H9 (cell line): ENCODE data around the gene DTNB. TPM values are rescaled to one million over a fixed set of nuclear protein-coding genes. Genes with fewer than 3 reads are reported as not detected.

ENCODE experiments used
- DNase-seq: peaks from one replicate; pipeline ENCODE4 v3.0.0-alpha.2; 2017
- H2AFZ ChIP-seq: one replicate; pipeline ENCODE4 v1.6.1; 2013; ENCODE audit warnings: mild to moderate bottlenecking, low read length, control low read depth, moderate library complexity
- H2AK5ac ChIP-seq: 2 replicates; pipeline ENCODE4 v1.6.1; 2013; ENCODE audit warnings: low read length, control low read depth, mixed read lengths; ENCODE audit not compliant: insufficient read length
- H2BK120ac ChIP-seq: one replicate; pipeline ENCODE4 v1.6.1; 2013; ENCODE audit warnings: low read depth, mild to moderate bottlenecking, low read length, control low read depth, inconsistent platforms; ENCODE audit not compliant: poor library complexity, severe bottlenecking
- H2BK12ac ChIP-seq: 2 replicates; pipeline ENCODE4 v1.6.1; 2013; ENCODE audit warnings: low read length, control low read depth, mixed read lengths, low read depth; ENCODE audit not compliant: insufficient read length
- H2BK15ac ChIP-seq: 2 replicates; pipeline ENCODE4 v1.6.1; 2013; ENCODE audit warnings: low read depth, low read length, control low read depth
- H2BK20ac ChIP-seq: one replicate; pipeline ENCODE4 v1.6.1; 2013; ENCODE audit warnings: low read depth, mild to moderate bottlenecking, low read length, control low read depth, inconsistent platforms; ENCODE audit not compliant: poor library complexity, severe bottlenecking
- H2BK5ac ChIP-seq: 2 replicates; pipeline ENCODE4 v1.6.1; 2013; ENCODE audit warnings: low read length, control low read depth, mixed read lengths; ENCODE audit not compliant: insufficient read length
- H3K14ac ChIP-seq: 2 replicates; pipeline ENCODE4 v1.6.1; 2013; ENCODE audit warnings: low read length, control low read depth; ENCODE audit not compliant: insufficient read depth
- H3K18ac ChIP-seq: 2 replicates; pipeline ENCODE4 v1.6.1; 2013; ENCODE audit warnings: low read depth, mild to moderate bottlenecking, mixed read lengths, low read length, control low read depth; ENCODE audit not compliant: insufficient read length
- H3K23ac ChIP-seq: 2 replicates; pipeline ENCODE4 v1.6.1; 2013; ENCODE audit warnings: low read length, control low read depth, mixed read lengths, low read depth; ENCODE audit not compliant: insufficient read length
- H3K23me2 ChIP-seq: 2 replicates; pipeline ENCODE4 v1.6.1; 2013; ENCODE audit warnings: low read depth, mild to moderate bottlenecking, mixed read lengths, low read length, control low read depth; ENCODE audit not compliant: insufficient read length, poor library complexity, severe bottlenecking
- H3K27ac ChIP-seq: 2 replicates; pipeline ENCODE4 v1.5.1; 2013; ENCODE audit warnings: low read length, control low read depth, mixed read lengths, low read depth; ENCODE audit not compliant: insufficient read length
- H3K27me3 ChIP-seq: 2 replicates; pipeline ENCODE4 v1.6.1; 2013; ENCODE audit warnings: low read length, control low read depth, inconsistent platforms; ENCODE audit not compliant: insufficient read depth
- H3K4ac ChIP-seq: 2 replicates; pipeline ENCODE4 v1.6.1; 2013; ENCODE audit warnings: low read depth, mild to moderate bottlenecking, control low read depth, inconsistent platforms, low read length, moderate library complexity
- H3K4me1 ChIP-seq: 2 replicates; pipeline ENCODE4 v1.6.1; 2013; ENCODE audit warnings: low read length, control low read depth, inconsistent platforms; ENCODE audit not compliant: insufficient read depth
- H3K4me2 ChIP-seq: 2 replicates; pipeline ENCODE4 v1.6.1; 2013; ENCODE audit warnings: low read length, control low read depth, mixed read lengths; ENCODE audit not compliant: insufficient read length, insufficient read depth
- H3K56ac ChIP-seq: 2 replicates; pipeline ENCODE4 v1.6.1; 2013; ENCODE audit warnings: low read depth, mild to moderate bottlenecking, mixed read lengths, low read length, control low read depth; ENCODE audit not compliant: insufficient read length
- H3K79me1 ChIP-seq: 2 replicates; pipeline ENCODE4 v1.6.1; 2013; ENCODE audit warnings: low read depth, mild to moderate bottlenecking, moderate library complexity, low read length, control low read depth, inconsistent platforms; ENCODE audit not compliant: insufficient read depth, poor library complexity, severe bottlenecking
- H3K79me2 ChIP-seq: 2 replicates; pipeline ENCODE4 v1.6.1; 2013; ENCODE audit warnings: low read length, control low read depth, inconsistent platforms; ENCODE audit not compliant: insufficient read depth
- H3K9ac ChIP-seq: 2 replicates; pipeline ENCODE4 v1.6.1; 2013; ENCODE audit warnings: low read length, control low read depth, mixed read lengths; ENCODE audit not compliant: insufficient read length; ENCODE audit errors: extremely low read depth
- H3K9me3 ChIP-seq: one replicate; pipeline ENCODE4 v1.6.1; 2013; ENCODE audit warnings: low read depth, low read length, inconsistent platforms; ENCODE audit not compliant: control insufficient read depth
- H3T11ph ChIP-seq: one replicate; pipeline ENCODE4 v1.6.1; 2013; ENCODE audit warnings: mild to moderate bottlenecking, low read length, control low read depth, inconsistent platforms
- H4K20me1 ChIP-seq: one replicate; pipeline ENCODE4 v1.6.1; 2013; ENCODE audit not compliant: control insufficient read depth, insufficient read length, insufficient read depth
- H4K5ac ChIP-seq: 2 replicates; pipeline ENCODE4 v1.6.1; 2013; ENCODE audit warnings: low read depth, mild to moderate bottlenecking, mixed read lengths, low read length, control low read depth; ENCODE audit not compliant: insufficient read length
- H4K8ac ChIP-seq: replicated peaks from 2 replicates; pipeline ENCODE4 v1.6.1; 2013; ENCODE audit warnings: low read length, control low read depth, mixed read lengths, low read depth; ENCODE audit not compliant: insufficient read length
- H4K91ac ChIP-seq: 2 replicates; pipeline ENCODE4 v1.6.1; 2013; ENCODE audit warnings: low read depth, mild to moderate bottlenecking, moderate library complexity, mixed read lengths, low read length, control low read depth; ENCODE audit not compliant: insufficient read length
- H3K27ac Mint-ChIP-seq, 3 experiments: 2 replicates in 2 of 3; 3 replicates in 1 of 3; pipeline ENCODE4 v1.8.0; 2020 to 2021; ENCODE audit warnings: mixed read lengths in 3 of 3, mild to moderate bottlenecking in 1 of 3, moderate library complexity in 1 of 3
- H3K27me3 Mint-ChIP-seq: 2 replicates; pipeline ENCODE4 v1.8.0; 2021; ENCODE audit warnings: low read depth, mild to moderate bottlenecking, moderate library complexity, mixed read lengths
- H3K36me3 Mint-ChIP-seq, 3 experiments: 2 replicates in 2 of 3; 3 replicates in 1 of 3; pipeline ENCODE4 v1.8.0; 2020 to 2021; ENCODE audit warnings: low read depth in 3 of 3, mixed read lengths in 3 of 3; ENCODE audit not compliant: insufficient read depth in 1 of 3
- H3K4me1 Mint-ChIP-seq, 2 experiments: 2 replicates each; pipeline ENCODE4 v1.8.0; 2020; ENCODE audit warnings: mixed read lengths in 2 of 2
- H3K4me3 Mint-ChIP-seq, 2 experiments: 2 replicates in 1 of 2; 3 replicates in 1 of 2; pipeline ENCODE4 v1.8.0; 2020 to 2021; ENCODE audit warnings: mild to moderate bottlenecking in 2 of 2, mixed read lengths in 2 of 2, moderate library complexity in 1 of 2
- H3K9me3 Mint-ChIP-seq, 2 experiments: 2 replicates in 1 of 2; 3 replicates in 1 of 2; pipeline ENCODE4 v1.8.0; 2020; ENCODE audit warnings: mild to moderate bottlenecking in 2 of 2, mixed read lengths in 2 of 2, moderate library complexity in 1 of 2
- CTCF ChIP-seq: fragments of 200-600 bp; sonication (generic); conservative IDR thresholded peaks from 3 replicates; pipeline ENCODE4 v1.8.0; 2021; ENCODE audit warnings: antibody characterized with exemption, mild to moderate bottlenecking
- WGBS: extraction: QIAGEN DNeasy Blood & Tissue Kit; methylation state at CpG from one replicate; pipeline ENCODE4 v1.1.7; 2013; ENCODE audit warnings: missing lambda C conversion rate, low lambda C conversion rate, mixed read lengths; ENCODE audit not compliant: insufficient read length; ENCODE audit errors: extremely low coverage; 5-methylcytosine and 5-hydroxymethylcytosine counted together
- total RNA-seq: library from RNA; stranded (reverse); gene quantifications from 2 replicates; pipeline ENCODE4 v1.2.1, GENCODE V29; 2021

Gene DTNB
- total RNA-seq, 1 experiment from 2014 or later, result 26.7 TPM

- Histone ChIP-seq H4K91ac (no peak overlapping the region), H3K4me1 (no peaks in the 10 kb centered on the region; the same call in 1 of the 2 replicates), H4K20me1 (no peaks in the 10 kb centered on the region), H2AFZ (no peak overlapping the region), H3K23me2 (no peaks in the 10 kb centered on the region), H3K9ac (no peak overlapping the region), H3K23ac (no peak overlapping the region), H3K27ac (no peak overlapping the region), H3K79me2 (no peaks in the 10 kb centered on the region; the same call in 1 of the 2 replicates), H3K18ac (no peak overlapping the region), H2BK20ac (no peak overlapping the region), H3T11ph (no peak overlapping the region), H3K79me1 (no peaks in the 10 kb centered on the region), H2BK12ac (no peak overlapping the region), H3K27me3 (no peaks in the 10 kb centered on the region), H4K8ac (no peak overlapping the region), H2BK5ac (no peak overlapping the region), H3K4me2 (no peak overlapping the region), H2AK5ac (no peak overlapping the region), H2BK120ac (no peak overlapping the region), H3K4ac (no peak overlapping the region), H3K9me3 (no peaks in the 10 kb centered on the region), H3K14ac (no peak overlapping the region), H2BK15ac (no peak overlapping the region), H3K56ac (no peak overlapping the region), H4K5ac (no peak overlapping the region)
- no peak overlapping the region; a peak in 2 of 7 replicates for H3K27ac Mint-ChIP-seq
- no peaks in the 10 kb centered on the region for H3K27me3 Mint-ChIP-seq
- no peak for TF ChIP-seq CTCF
- DNase-seq, result no peak
- peaks cover 0 to 4% (median 0%) of the 10 kb centered on the region in 3 experiments; a peak in 1 of 7 replicates for H3K36me3 Mint-ChIP-seq
- no peak overlapping the region for H3K4me3 Mint-ChIP-seq
- no peaks in the 10 kb centered on the region for H3K9me3 Mint-ChIP-seq
- H3K4me1 Mint-ChIP-seq, result peaks cover 7 to 9% of the 10 kb centered on the region in 2 experiments
- no CpG with 5 or more reads among the region's 5 CpGs for WGBS
These were observed 176.0 kb downstream of the DTNB start for GRCh38 chr2:25497229-25497917.
